Neural cell (in vitro differentiated cells): ENCODE measurements around the gene PROCA1. TPM values are rescaled to one million over a fixed set of nuclear protein-coding genes. Genes with fewer than 3 reads are reported as not detected.

Experiments
- H2AFZ ChIP-seq: fragments of 200-600, 300-800 bp; sonication (generic), shearing (Covaris generic); 2 replicates; pipeline ENCODE4 v1.6.0; 2014; ENCODE audit warnings: low read depth, mild to moderate bottlenecking, antibody characterized with exemption, low read length, moderate library complexity
- H3F3A ChIP-seq: fragments of 200-600 bp; shearing (Covaris generic); 2 replicates; pipeline ENCODE4 v1.6.1; 2016; ENCODE audit warnings: mild to moderate bottlenecking, moderate library complexity, mixed read lengths, antibody characterized with exemption, low read length; ENCODE audit not compliant: insufficient read depth, poor library complexity, severe bottlenecking
- H3K27ac ChIP-seq: fragments of 200-600, 300-800 bp; sonication (generic), shearing (Covaris generic); 2 replicates; pipeline ENCODE4 v1.5.1; 2014; ENCODE audit warnings: mild to moderate bottlenecking, low read length, moderate library complexity
- H3K27me3 ChIP-seq: fragments of 300-800, 200-600 bp; sonication (generic), shearing (Covaris generic); 2 replicates; pipeline ENCODE4 v1.6.0; 2014; ENCODE audit warnings: mild to moderate bottlenecking, low read depth, low read length, moderate library complexity; ENCODE audit not compliant: insufficient read depth
- H3K36me3 ChIP-seq: fragments of 300-800, 200-600 bp; sonication (generic), shearing (Covaris generic); 2 replicates; pipeline ENCODE4 v1.5.1; 2014; ENCODE audit warnings: mild to moderate bottlenecking, antibody characterized with exemption, low read length, moderate library complexity; ENCODE audit not compliant: insufficient read depth
- H3K4me2 ChIP-seq: fragments of 300-800, 200-600 bp; sonication (generic), shearing (Covaris generic); 2 replicates; pipeline ENCODE4 v1.6.0; 2014; ENCODE audit warnings: mild to moderate bottlenecking, low read length
- H3K4me3 ChIP-seq: fragments of 300-800, 200-600 bp; sonication (generic), shearing (Covaris generic); 2 replicates; pipeline ENCODE4 v1.5.1; 2014; ENCODE audit warnings: mild to moderate bottlenecking, low read length, moderate library complexity
- H3K79me2 ChIP-seq: fragments of 200-600 bp; shearing (Covaris generic); replicated peaks from 2 replicates; pipeline ENCODE4 v1.6.0; 2014; ENCODE audit warnings: mild to moderate bottlenecking, low read length, moderate library complexity; ENCODE audit not compliant: insufficient read depth
- H3K9ac ChIP-seq: fragments of 300-800, 200-600 bp; sonication (generic), shearing (Covaris generic); 2 replicates; pipeline ENCODE4 v1.6.1; 2016; ENCODE audit warnings: mild to moderate bottlenecking, low read length, mixed read lengths
- H3K9me2 ChIP-seq: fragments of 200-600 bp; shearing (Covaris generic); 2 replicates; pipeline ENCODE4 v1.6.1; 2016; ENCODE audit warnings: mild to moderate bottlenecking, low read length, mixed read lengths; ENCODE audit not compliant: insufficient read depth
- H3K9me3 ChIP-seq: fragments of 200-600, 300-800 bp; sonication (generic), shearing (Covaris generic); 2 replicates; pipeline ENCODE4 v1.6.1; 2016; ENCODE audit warnings: mild to moderate bottlenecking, mixed run types, low read length, moderate library complexity, mixed read lengths
- H4K20me1 ChIP-seq: fragments of 200-600 bp; shearing (Covaris generic); 2 replicates; pipeline ENCODE4 v1.6.1; 2016; ENCODE audit warnings: mild to moderate bottlenecking, mixed run types; ENCODE audit not compliant: insufficient read depth
- CTCF ChIP-seq: fragments of 450-650 bp; IDR thresholded peaks from 2 replicates; pipeline ENCODE4 v1.5.1; 2014; ENCODE audit warnings: antibody characterized with exemption, mild to moderate bottlenecking, moderate library complexity; ENCODE audit not compliant: poor library complexity, severe bottlenecking
- EP300 ChIP-seq: fragments of 450-650 bp; conservative IDR thresholded peaks from 2 replicates; pipeline ENCODE4 v1.6.1; 2014; ENCODE audit warnings: antibody characterized with exemption, mild to moderate bottlenecking, moderate library complexity; ENCODE audit not compliant: poor library complexity, severe bottlenecking
- EZH2 ChIP-seq: fragments of 200-600, 300-800 bp; shearing (Covaris generic), sonication (generic); IDR thresholded peaks from 2 replicates; pipeline ENCODE4 v1.6.1; 2014; ENCODE audit warnings: antibody characterized with exemption, low read length, borderline replicate concordance, mild to moderate bottlenecking; ENCODE audit not compliant: insufficient read depth, poor library complexity, severe bottlenecking
- MXI1 ChIP-seq: fragments of 450-650 bp; conservative IDR thresholded peaks from 2 replicates; pipeline ENCODE4 v1.6.1; 2014; ENCODE audit warnings: antibody characterized with exemption, mild to moderate bottlenecking; ENCODE audit not compliant: poor library complexity, severe bottlenecking
- POLR2AphosphoS5 ChIP-seq: IDR thresholded peaks from 2 replicates; pipeline ENCODE4 v1.6.1; 2012
- RAD21 ChIP-seq: fragments of 450-650 bp; conservative IDR thresholded peaks from 2 replicates; pipeline ENCODE4 v1.6.1; 2014; ENCODE audit warnings: antibody characterized with exemption, mild to moderate bottlenecking, moderate library complexity
- REST ChIP-seq: IDR thresholded peaks from 2 replicates; pipeline ENCODE4 v1.6.1; 2012; ENCODE audit warnings: borderline replicate concordance
- SMC3 ChIP-seq: fragments of 450-650 bp; conservative IDR thresholded peaks from 2 replicates; pipeline ENCODE4 v1.6.1; 2014; ENCODE audit warnings: antibody characterized with exemption, mild to moderate bottlenecking, moderate library complexity; ENCODE audit not compliant: poor library complexity
- TAF1 ChIP-seq: IDR thresholded peaks from 2 replicates; pipeline ENCODE4 v1.6.1; 2012; ENCODE audit warnings: low read depth
- polyA plus RNA-seq: library from polyadenylated mRNA; depleted of rRNA; stranded (reverse); fragments of >200 nt; gene quantifications from 2 replicates; pipeline ENCODE4 v1.2.3, GENCODE V29; 2014

PROCA1 gene
- polyA plus RNA-seq, 1 donor from 2014 or later, result 20.7 TPM

- no peaks in the 10 kb centered on the region for H3K9me3 ChIP-seq
- no peaks in the 10 kb centered on the region for H4K20me1 ChIP-seq
- H3K9ac ChIP-seq, result no peak overlapping the region
- H3K36me3 ChIP-seq, result no peaks in the 10 kb centered on the region
- H3K27me3 ChIP-seq, result no peaks in the 10 kb centered on the region
- no peak for TF ChIP-seq EZH2
- no peak for TF ChIP-seq REST
- no peak for TF ChIP-seq MXI1
- TF ChIP-seq EP300, result no peak
- no peak for TF ChIP-seq TAF1
- no peak for TF ChIP-seq SMC3
- no peak for TF ChIP-seq RAD21
- TF ChIP-seq POLR2AphosphoS5, result no peak
- no peak overlapping the region for H3K4me3 ChIP-seq
- peaks cover 3% of the 10 kb centered on the region for H3F3A ChIP-seq
- no peak overlapping the region for H3K4me2 ChIP-seq
- no peaks in the 10 kb centered on the region for H3K9me2 ChIP-seq
- no peaks in the 10 kb centered on the region for H3K79me2 ChIP-seq
- no peak overlapping the region for H2AFZ ChIP-seq
- no peak overlapping the region for H3K27ac ChIP-seq
These were observed 4.4 kb downstream of the PROCA1 start for GRCh38 chr17:28707339-28707720.

GRCh38 chr17:28706471-28707338 is 5.0 kb downstream of the PROCA1 start:
- H3K27me3 ChIP-seq, result no peaks in the 10 kb centered on the region
- no peak overlapping the region for H3K9ac ChIP-seq
- TF ChIP-seq EZH2, result no peak
- no peak for TF ChIP-seq CTCF
- TF ChIP-seq SMC3, result no peak
- TF ChIP-seq TAF1, result no peak
- TF ChIP-seq RAD21, result no peak
- no peak overlapping the region for H3K4me3 ChIP-seq
- no peaks in the 10 kb centered on the region for H3K9me3 ChIP-seq
- H3K36me3 ChIP-seq, result no peaks in the 10 kb centered on the region
- no peak overlapping the region for H2AFZ ChIP-seq
- no peak overlapping the region for H3K4me2 ChIP-seq
- H3K9me2 ChIP-seq, result no peaks in the 10 kb centered on the region
- no peaks in the 10 kb centered on the region for H4K20me1 ChIP-seq
- no peak overlapping the region for H3K27ac ChIP-seq
- peaks cover 3% of the 10 kb centered on the region for H3F3A ChIP-seq
- H3K79me2 ChIP-seq, result no peaks in the 10 kb centered on the region
